Measurements from ENCODE around the gene MAGED4B. TPM values are rescaled to one million over a fixed set of nuclear protein-coding genes. Genes with fewer than 3 reads are reported as not detected.

Gene MAGED4B
- 47.8 and 70.3 TPM in 2 replicates for total RNA-seq

GRCh38 chrX:52068666-52069640, at the start of gene MAGED4B:
MAGED4B (minus strand) TSS chrX:52069183; CDS start chrX:52068172, 1,011 bp downstream.

Small RNA genes lying within 50 kb of the gene (small RNA-seq; reads per million reads assigned to genes)
- gene SNORA11E: not detected

Other genes starting within 250 kb of the MAGED4B start
- 622 and 775 TPM in 2 replicates for gene MAGED1, start 175.6 kb downstream of the MAGED4B start, total RNA-seq
- 93.3 and 115 TPM in 2 replicates for gene MAGED4, start 115.7 kb upstream of the MAGED4B start, total RNA-seq

Measured in placental epithelial cell (primary cell).